A549 (cell line): ENCODE results near the gene CPED1. TPM values are rescaled to one million over a fixed set of nuclear protein-coding genes. Genes with fewer than 3 reads are reported as not detected.

Experiments
- ATAC-seq, 2 experiments: fragments of 200-7000 bp in 1 of 2; fragments of >200 bp in 1 of 2; cut with Nextera tagmentation in 1 of 2; cut with Tn5 transposase in 1 of 2; 3 replicates each; pipeline versions ENCODE4 v1.8.0 to v1.9.1; 2018 to 2020; ENCODE audit warnings: mild to moderate bottlenecking in 1 of 2, moderate library complexity in 1 of 2
- CTCF ChIA-PET: fragments of 300-600 bp; sonication (Branson Sonifier 250); formaldehyde crosslinking; extraction: SDS; loops from one replicate; lab custom pipeline; 2021; ENCODE audit warnings: antibody characterized with exemption, inconsistent platforms; lab: Yijun Ruan, JAX
- POLR2A ChIA-PET: fragments of 350-600 bp; formaldehyde crosslinking; extraction: SDS; loops from one replicate; lab custom pipeline; 2021; ENCODE audit warnings: antibody characterized with exemption, inconsistent platforms; lab: Yijun Ruan, JAX
- DNase-seq, 2 experiments: peaks; one replicate each; pipeline versions ENCODE4 v3.0.0 to v3.0.0-alpha.2; 2011 to 2016; ENCODE audit warnings: low read depth in 1 of 2, low spot score in 1 of 2
- FAIRE-seq: peaks from 2 replicates; lab custom pipeline; 2011; peaks lifted over from hg19 to GRCh38; lab: Jason Lieb, UNC
- H3K27ac ChIP-seq, 2 experiments: fragments of >200 bp; sonication (Bioruptor Twin); formaldehyde crosslinking; 3 replicates each; pipeline ENCODE4 v1.5.1; 2016 to 2017
- H3K4me1 ChIP-seq: fragments of >200 bp; sonication (Bioruptor Twin); formaldehyde crosslinking; 3 replicates; pipeline ENCODE4 v1.6.1; 2016
- H3K4me2 ChIP-seq: fragments of >200 bp; sonication (Bioruptor Twin); formaldehyde crosslinking; 3 replicates; pipeline ENCODE4 v1.6.1; 2016
- H3K4me3 ChIP-seq: fragments of >200 bp; sonication (Bioruptor Twin); formaldehyde crosslinking; 3 replicates; pipeline ENCODE4 v1.5.1; 2016
- H3K9me3 ChIP-seq: fragments of >200 bp; sonication (Bioruptor Twin); formaldehyde crosslinking; 3 replicates; pipeline ENCODE4 v1.6.1; 2016
- ATOH8 ChIP-seq: fragments of 250-450 bp; sonication (Bioruptor Pico); IDR thresholded peaks from 2 replicates; pipeline ENCODE4 v1.5.0; 2020; ENCODE audit warnings: low read depth, mild to moderate bottlenecking, moderate library complexity
- CBX2 ChIP-seq: fragments of 200-600 bp; sonication (generic); IDR thresholded peaks from 2 replicates; pipeline ENCODE4 v1.6.1; 2016; ENCODE audit warnings: low read depth, mild to moderate bottlenecking, borderline replicate concordance
- CHD2 ChIP-seq: fragments of 150-350 bp; IDR thresholded peaks from 2 replicates; pipeline ENCODE4 v1.6.1; 2014; ENCODE audit warnings: low read length; ENCODE audit not compliant: partially characterized antibody
- CTCF ChIP-seq: fragments of >200 bp; sonication (Bioruptor Twin); formaldehyde crosslinking; IDR thresholded peaks from 3 replicates; pipeline ENCODE4 v1.5.1; 2016
- EP300 ChIP-seq, 2 experiments: fragments of >200 bp; sonication (Bioruptor Twin); formaldehyde crosslinking; IDR thresholded peaks; 2 replicates in 1 of 2; 3 replicates in 1 of 2; pipeline ENCODE4 v1.6.1; 2016 to 2017
- HES2 ChIP-seq: fragments of >200 bp; sonication (Bioruptor Twin); formaldehyde crosslinking; IDR thresholded peaks from 2 replicates; pipeline ENCODE4 v1.6.1; 2016
- HOXB13 ChIP-seq: fragments of 250-450 bp; sonication (Bioruptor Pico); IDR thresholded peaks from 2 replicates; pipeline ENCODE4 v1.5.0; 2020; ENCODE audit warnings: low read depth, mild to moderate bottlenecking, moderate library complexity
- HOXB5 ChIP-seq: fragments of 250-450 bp; sonication (Bioruptor Pico); IDR thresholded peaks from 2 replicates; pipeline ENCODE4 v1.5.0; 2020; ENCODE audit warnings: mild to moderate bottlenecking, moderate library complexity
- JUN ChIP-seq, 2 experiments: fragments of >200 bp; sonication (Bioruptor Twin); formaldehyde crosslinking; IDR thresholded peaks; 2 replicates in 1 of 2; 3 replicates in 1 of 2; pipeline ENCODE4 v1.6.1; 2016 to 2017
- MAX ChIP-seq: IDR thresholded peaks from 2 replicates; pipeline ENCODE4 v1.6.1; 2012
- MAZ ChIP-seq: fragments of 150-350 bp; IDR thresholded peaks from 2 replicates; pipeline ENCODE4 v1.6.1; 2014; ENCODE audit warnings: antibody characterized with exemption, low read depth, low read length, borderline replicate concordance
- MYC ChIP-seq: IDR thresholded peaks from 2 replicates; pipeline ENCODE4 v1.6.1; 2012; ENCODE audit warnings: mild to moderate bottlenecking, inconsistent platforms, low read length, improper control_type of control experiment, borderline replicate concordance
- RAD21 ChIP-seq, 2 experiments: fragments of >200 bp in 1 of 2; sonication (Bioruptor Twin) in 1 of 2; formaldehyde crosslinking in 1 of 2; IDR thresholded peaks in 1 of 2; conservative IDR thresholded peaks in 1 of 2; 2 replicates in 1 of 2; 3 replicates in 1 of 2; pipeline ENCODE4 v1.6.1; 2012 to 2018; ENCODE audit warnings: inconsistent platforms in 1 of 2
- SMC3 ChIP-seq: fragments of >200 bp; sonication (Bioruptor Twin); formaldehyde crosslinking; IDR thresholded peaks from 3 replicates; pipeline ENCODE4 v1.6.1; 2018; ENCODE audit warnings: inconsistent platforms
- TFCP2L1 ChIP-seq: fragments of 250-450 bp; sonication (Bioruptor Pico); IDR thresholded peaks from 2 replicates; pipeline ENCODE4 v1.5.0; 2021; ENCODE audit warnings: mild to moderate bottlenecking
- ZNF302 ChIP-seq: fragments of 250-450 bp; sonication (Bioruptor Pico); IDR thresholded peaks from 2 replicates; pipeline ENCODE4 v1.9.0; 2021; ENCODE audit warnings: inconsistent platforms, mild to moderate bottlenecking, moderate library complexity
- ZSCAN20 ChIP-seq: fragments of 250-450 bp; sonication (Bioruptor Pico); IDR thresholded peaks from 2 replicates; pipeline ENCODE4 v1.8.0; 2022; ENCODE audit warnings: mild to moderate bottlenecking, moderate library complexity
- WGBS: methylation state at CpG from one replicate; pipeline ENCODE4 v1.1.6; 2017; ENCODE audit errors: missing lambda C conversion rate; 5-methylcytosine and 5-hydroxymethylcytosine counted together
- polyA plus RNA-seq, 4 experiments: library from polyadenylated mRNA; depleted of rRNA in 3 of 4; stranded (reverse); fragments of >200 nt; fragmentation: RNase III in 1 of 4; extraction: RNeasy Plus Mini Kit Qiagen cat#74134 plus additional on column Dnase treatment in 1 of 4; gene quantifications; 2 replicates in 3 of 4; 3 replicates in 1 of 4; pipeline ENCODE4 v1.2.3, GENCODE V29; 2011 to 2017

CPED1 gene
- polyA plus RNA-seq, 2 of the 4 experiments (the other 2 are of a cell fraction) = 0.03 TPM; not detected in 1

- WGBS = 42% methylated on average over 4 of the region's 4 CpGs
Measured at GRCh38 chr7:121080913-121081326, 92.4 kb downstream of the CPED1 start.

GRCh38 chr7:121081327-121081936 is 92.9 kb downstream of the CPED1 start:
- Histone ChIP-seq H3K4me3 (no peak overlapping the region), H3K27ac (no peak overlapping the region), H3K4me2 (no peak overlapping the region), H3K9me3 (no peaks in the 10 kb centered on the region), H3K4me1 (peaks cover 9% of the 10 kb centered on the region; the same call in 2 of the 3 replicates)
- ATAC-seq (peak; percentile 63 to 75; a peak in 5 of 6 replicates), DNase-seq (peak; percentile 4 to 34), FAIRE-seq (no peak)
- POLR2A ChIA-PET = interaction anchor here (1.1 kb wide), 1 partner anchor 130 kb away, joined by 3 read pairs; the partner anchor contains the start of gene ING3
- TF ChIP-seq CHD2 (no peak), RAD21 (conservative IDR thresholded peaks at IDR 0.05 in 1 of 2, IDR thresholded peaks at IDR 0.05 in 1 of 2) (peak; percentile 56 to 67; a peak in 4 of 5 replicates), SMC3 (peak; percentile 45), HOXB5 (CRISPR knock-in tag) (no peak), CBX2 (no peak), CTCF (peak; percentile 61)
- CTCF ChIA-PET = interaction anchor here (0.8 to 3.6 kb wide), 16 partner anchors 10 to 388 kb away, joined by 3 to 15 read pairs (median 5); partner anchors contain the start of gene CPED1
- 29% methylated on average over 3 of the region's 3 CpGs for WGBS

More at GRCh38 chr7:121080913-121081326, 92.4 kb downstream of the CPED1 start:
- no peak for DNase-seq
- Histone ChIP-seq H3K4me1 (peaks cover 9% of the 10 kb centered on the region; the same call in 2 of the 3 replicates), H3K9me3 (no peaks in the 10 kb centered on the region), H3K27ac (no peak overlapping the region), H3K4me2 (no peak overlapping the region), H3K4me3 (no peak overlapping the region)
- ChIA-PET CTCF (interaction anchor here (0.8 to 3.6 kb wide), 14 partner anchors 9 to 289 kb away, joined by 3 to 15 read pairs (median 5); partner anchors contain the start of gene CPED1), POLR2A (no interaction called here)
- ATAC-seq = no peak
- no peak for FAIRE-seq
- TF ChIP-seq MAZ = no peak
- TF ChIP-seq HES2 = no peak
- no peak for TF ChIP-seq TFCP2L1
- TF ChIP-seq EP300 (IDR thresholded peaks at IDR 0.05) = no peak
- TF ChIP-seq ZSCAN20 (CRISPR knock-in tag) = no peak
- no peak for TF ChIP-seq MYC
- no peak for TF ChIP-seq JUN (IDR thresholded peaks at IDR 0.05)
- TF ChIP-seq CBX2 = no peak
- TF ChIP-seq ATOH8 (CRISPR knock-in tag) = no peak
- TF ChIP-seq ZNF302 = no peak
- no peak for TF ChIP-seq CTCF
- no peak for TF ChIP-seq MAX
- TF ChIP-seq HOXB13 (CRISPR knock-in tag) = no peak
